HUES48 (cell line): ENCODE measurements around the gene GATA3.

ENCODE experiments used
- H3K27ac ChIP-seq: one replicate; pipeline ENCODE4 v1.7.0; 2013; ENCODE audit warnings: low read depth, low read length, inconsistent platforms
- H3K27me3 ChIP-seq: 2 replicates; pipeline ENCODE4 v1.6.1; 2013; ENCODE audit warnings: mild to moderate bottlenecking, low read length; ENCODE audit not compliant: control insufficient read depth, insufficient read depth
- H3K36me3 ChIP-seq: 2 replicates; pipeline ENCODE4 v1.6.1; 2013; ENCODE audit warnings: low read length; ENCODE audit not compliant: control insufficient read depth, insufficient read depth
- H3K4me1 ChIP-seq: 2 replicates; pipeline ENCODE4 v1.6.1; 2013; ENCODE audit warnings: mild to moderate bottlenecking, low read length; ENCODE audit not compliant: control insufficient read depth, insufficient read depth
- H3K4me3 ChIP-seq: 2 replicates; pipeline ENCODE4 v1.5.1; 2013; ENCODE audit warnings: mild to moderate bottlenecking, low read depth, low read length
- H3K9ac ChIP-seq: 2 replicates; pipeline ENCODE4 v1.6.1; 2013; ENCODE audit warnings: mild to moderate bottlenecking, low read depth, low read length, moderate library complexity
- H3K9me3 ChIP-seq: 2 replicates; pipeline ENCODE4 v1.6.1; 2013; ENCODE audit warnings: low read length; ENCODE audit not compliant: control insufficient read depth, insufficient read depth

GATA3 gene

GRCh38 chr10:8071006-8071405 lies 16.5 kb downstream of the GATA3 start:
- H3K4me3 ChIP-seq = no peak overlapping the region
- no peaks in the 10 kb centered on the region for H3K36me3 ChIP-seq
- H3K9ac ChIP-seq = no peak overlapping the region
- H3K27me3 ChIP-seq = peaks cover 8% of the 10 kb centered on the region
- no peaks in the 10 kb centered on the region for H3K9me3 ChIP-seq
- H3K27ac ChIP-seq = no peak overlapping the region
- H3K4me1 ChIP-seq = peaks cover 20% of the 10 kb centered on the region

- H3K27me3 ChIP-seq = peaks cover 1% of the 10 kb centered on the region
- H3K9me3 ChIP-seq = no peaks in the 10 kb centered on the region
- H3K4me3 ChIP-seq = no peak overlapping the region
- no peaks in the 10 kb centered on the region for H3K36me3 ChIP-seq
- H3K27ac ChIP-seq = no peak overlapping the region
- peaks cover 14% of the 10 kb centered on the region for H3K4me1 ChIP-seq
- H3K9ac ChIP-seq = no peak overlapping the region
Measured at GRCh38 chr10:8071666-8072065, 17.2 kb downstream of the GATA3 start.

DNA sequence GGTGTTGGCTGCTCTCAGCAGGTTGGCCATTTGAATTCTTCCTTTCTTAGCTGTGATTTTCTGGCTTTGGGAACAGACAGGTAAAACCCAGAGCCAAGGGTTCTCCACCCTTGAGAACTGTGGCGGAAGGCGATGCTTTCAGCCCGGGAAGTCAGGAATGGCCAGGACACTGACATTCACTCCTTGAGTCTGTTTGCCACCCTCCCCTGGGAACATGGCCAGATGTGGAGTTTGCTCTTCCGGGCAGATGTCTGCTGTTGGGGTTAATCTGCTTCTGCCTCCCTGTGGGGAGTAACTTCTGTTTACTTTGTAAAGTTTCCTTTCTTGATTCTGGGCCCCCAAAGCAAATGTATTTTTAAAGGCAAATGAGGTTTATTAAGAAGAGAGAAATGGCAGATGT lies 17.7 kb downstream of the GATA3 start:
- H3K9me3 ChIP-seq = no peaks in the 10 kb centered on the region
- H3K9ac ChIP-seq = no peak overlapping the region
- H3K4me3 ChIP-seq = no peak overlapping the region
- H3K27ac ChIP-seq = no peak overlapping the region
- peaks cover 13% of the 10 kb centered on the region for H3K4me1 ChIP-seq
- no peaks in the 10 kb centered on the region; the same call in none of the 2 replicates for H3K27me3 ChIP-seq
- H3K36me3 ChIP-seq = no peaks in the 10 kb centered on the region

DNA sequence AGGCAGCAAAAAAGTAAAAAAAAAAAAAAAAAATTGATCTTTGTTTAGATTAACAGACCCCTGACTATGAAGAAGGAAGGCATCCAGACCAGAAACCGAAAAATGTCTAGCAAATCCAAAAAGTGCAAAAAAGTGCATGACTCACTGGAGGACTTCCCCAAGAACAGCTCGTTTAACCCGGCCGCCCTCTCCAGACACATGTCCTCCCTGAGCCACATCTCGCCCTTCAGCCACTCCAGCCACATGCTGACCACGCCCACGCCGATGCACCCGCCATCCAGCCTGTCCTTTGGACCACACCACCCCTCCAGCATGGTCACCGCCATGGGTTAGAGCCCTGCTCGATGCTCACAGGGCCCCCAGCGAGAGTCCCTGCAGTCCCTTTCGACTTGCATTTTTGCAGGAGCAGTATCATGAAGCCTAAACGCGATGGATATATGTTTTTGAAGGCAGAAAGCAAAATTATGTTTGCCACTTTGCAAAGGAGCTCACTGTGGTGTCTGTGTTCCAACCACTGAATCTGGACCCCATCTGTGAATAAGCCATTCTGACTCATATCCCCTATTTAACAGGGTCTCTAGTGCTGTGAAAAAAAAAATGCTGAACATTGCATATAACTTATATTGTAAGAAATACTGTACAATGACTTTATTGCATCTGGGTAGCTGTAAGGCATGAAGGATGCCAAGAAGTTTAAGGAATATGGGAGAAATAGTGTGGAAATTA lies 19.4 kb downstream of the GATA3 start:
- H3K9me3 ChIP-seq = no peaks in the 10 kb centered on the region
- no peaks in the 10 kb centered on the region; the same call in none of the 2 replicates for H3K27me3 ChIP-seq
- peaks cover 13% of the 10 kb centered on the region for H3K4me1 ChIP-seq
- H3K4me3 ChIP-seq = no peak overlapping the region
- no peaks in the 10 kb centered on the region for H3K36me3 ChIP-seq
- no peak overlapping the region for H3K9ac ChIP-seq
- no peak overlapping the region for H3K27ac ChIP-seq

DNA sequence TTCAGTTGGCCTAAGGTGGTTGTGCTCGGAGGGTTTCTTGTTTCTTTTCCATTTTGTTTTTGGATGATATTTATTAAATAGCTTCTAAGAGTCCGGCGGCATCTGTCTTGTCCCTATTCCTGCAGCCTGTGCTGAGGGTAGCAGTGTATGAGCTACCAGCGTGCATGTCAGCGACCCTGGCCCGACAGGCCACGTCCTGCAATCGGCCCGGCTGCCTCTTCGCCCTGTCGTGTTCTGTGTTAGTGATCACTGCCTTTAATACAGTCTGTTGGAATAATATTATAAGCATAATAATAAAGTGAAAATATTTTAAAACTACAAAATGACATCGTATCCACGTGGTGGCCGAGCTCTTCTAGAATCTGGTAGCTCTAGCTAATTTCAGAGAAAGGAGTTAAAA lies 20.4 kb downstream of the GATA3 start:
- no peak overlapping the region for H3K27ac ChIP-seq
- no peak overlapping the region for H3K4me3 ChIP-seq
- H3K27me3 ChIP-seq = no peaks in the 10 kb centered on the region; the same call in none of the 2 replicates
- no peak overlapping the region for H3K9ac ChIP-seq
- H3K36me3 ChIP-seq = no peaks in the 10 kb centered on the region
- peaks cover 16% of the 10 kb centered on the region for H3K4me1 ChIP-seq
- H3K9me3 ChIP-seq = no peaks in the 10 kb centered on the region

GRCh38 chr10:8075282-8076260 lies 21.1 kb downstream of the GATA3 start:
- peaks cover 16% of the 10 kb centered on the region for H3K4me1 ChIP-seq
- no peak overlapping the region for H3K4me3 ChIP-seq
- 0 out of 2 replicates have a peak overlapping the region, but pooled peaks have one; percentile 4 for H3K9ac ChIP-seq
- H3K36me3 ChIP-seq = no peaks in the 10 kb centered on the region
- H3K27me3 ChIP-seq = no peaks in the 10 kb centered on the region; the same call in none of the 2 replicates
- peak overlapping the region; percentile 40 for H3K27ac ChIP-seq
- H3K9me3 ChIP-seq = no peaks in the 10 kb centered on the region

GRCh38 chr10:8076933-8077332 lies 22.4 kb downstream of the GATA3 start:
- H3K27me3 ChIP-seq = no peaks in the 10 kb centered on the region; the same call in 1 of the 2 replicates
- H3K4me3 ChIP-seq = no peak overlapping the region
- H3K9me3 ChIP-seq = no peaks in the 10 kb centered on the region
- no peak overlapping the region for H3K27ac ChIP-seq
- no peak overlapping the region for H3K9ac ChIP-seq
- H3K4me1 ChIP-seq = peaks cover 16% of the 10 kb centered on the region
- no peaks in the 10 kb centered on the region for H3K36me3 ChIP-seq

GRCh38 chr10:8078027-8078426 lies 23.5 kb downstream of the GATA3 start:
- H3K9ac ChIP-seq = no peak overlapping the region
- H3K4me3 ChIP-seq = no peak overlapping the region
- H3K9me3 ChIP-seq = no peaks in the 10 kb centered on the region
- no peaks in the 10 kb centered on the region for H3K27me3 ChIP-seq
- peaks cover 16% of the 10 kb centered on the region for H3K4me1 ChIP-seq
- H3K27ac ChIP-seq = no peak overlapping the region
- no peaks in the 10 kb centered on the region for H3K36me3 ChIP-seq

DNA sequence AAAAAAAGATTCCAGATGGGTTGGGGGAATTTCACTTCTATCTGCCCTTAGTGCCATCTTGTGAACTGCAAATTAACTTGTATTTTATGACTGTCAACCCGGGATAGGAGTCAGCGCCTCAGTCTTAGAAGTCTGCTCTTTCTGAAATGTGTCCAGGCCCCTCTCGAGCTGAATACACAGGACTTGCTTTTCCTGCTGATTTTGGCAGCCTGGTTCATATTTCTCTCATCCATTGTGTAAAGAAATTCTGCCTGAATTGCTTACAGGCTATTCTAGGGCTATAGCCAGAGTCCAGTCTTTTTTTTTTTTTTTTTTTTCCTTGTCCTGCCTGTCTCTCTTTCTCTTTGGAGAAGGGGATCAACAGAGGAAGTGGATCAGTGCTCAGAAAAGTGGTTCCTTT lies 24.6 kb downstream of the GATA3 start:
- H3K4me3 ChIP-seq = no peak overlapping the region
- no peaks in the 10 kb centered on the region for H3K27me3 ChIP-seq
- H3K9ac ChIP-seq = no peak overlapping the region
- H3K9me3 ChIP-seq = no peaks in the 10 kb centered on the region
- H3K4me1 ChIP-seq = peaks cover 16% of the 10 kb centered on the region
- no peaks in the 10 kb centered on the region for H3K36me3 ChIP-seq
- no peak overlapping the region for H3K27ac ChIP-seq

DNA sequence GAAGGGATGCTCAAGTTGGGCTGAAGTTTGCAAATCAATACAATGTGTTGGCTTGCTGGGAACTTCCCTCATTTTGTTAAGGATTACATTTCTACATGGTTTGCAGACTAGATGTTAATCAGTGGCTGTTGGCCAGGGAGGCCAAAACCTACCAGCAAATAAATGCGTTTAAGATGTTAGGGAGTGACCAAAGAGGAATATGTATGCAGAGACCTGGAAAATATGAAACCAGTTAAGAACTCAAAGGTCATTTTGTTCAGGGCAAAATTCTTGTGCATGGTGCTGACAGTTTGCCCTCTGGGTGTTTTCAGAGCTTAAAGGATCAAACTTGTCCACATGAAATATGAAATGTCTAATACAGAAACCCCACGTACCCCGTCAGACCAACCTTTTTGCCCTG lies 30.3 kb downstream of the GATA3 start:
- no peaks in the 10 kb centered on the region for H3K27me3 ChIP-seq

GRCh38 chr10:8085251-8085650 lies 30.8 kb downstream of the GATA3 start:
- Histone ChIP-seq H3K9ac (no peak overlapping the region), H3K27me3 (no peaks in the 10 kb centered on the region), H3K4me1 (peaks cover 9% of the 10 kb centered on the region), H3K36me3 (no peaks in the 10 kb centered on the region), H3K9me3 (no peaks in the 10 kb centered on the region), H3K4me3 (no peak overlapping the region), H3K27ac (no peak overlapping the region)

More for the DNA sequence above, 30.3 kb downstream of the GATA3 start:
- Histone ChIP-seq H3K9me3 (no peaks in the 10 kb centered on the region), H3K4me3 (no peak overlapping the region), H3K27ac (no peak overlapping the region), H3K9ac (no peak overlapping the region), H3K4me1 (peaks cover 9% of the 10 kb centered on the region), H3K36me3 (no peaks in the 10 kb centered on the region)
